Bronchial epithelial cell (primary cell): ENCODE results near the gene LOX. TPM values are rescaled to one million over a fixed set of nuclear protein-coding genes. Genes with fewer than 3 reads are reported as not detected.
"Not testable (repeated sequence)": the region's sequence is repeated elsewhere in the genome, so short reads cannot be mapped to it uniquely, and the experiment has no call there.

Experiments
- DNase-seq: peaks from one replicate; pipeline ENCODE4 v3.0.0-alpha.2; 2010; ENCODE audit warnings: low read depth
- FAIRE-seq: peaks from 2 replicates; lab custom pipeline; 2011; peaks lifted over from hg19 to GRCh38; lab: Jason Lieb, UNC
- H3K27me3 ChIP-seq: 2 replicates; pipeline ENCODE4 v1.5.1; 2011; ENCODE audit warnings: low read length; ENCODE audit not compliant: control insufficient read depth, insufficient read depth
- H3K36me3 ChIP-seq: 2 replicates; pipeline ENCODE4 v1.5.1; 2011; ENCODE audit warnings: low read length; ENCODE audit not compliant: control insufficient read depth, insufficient read depth
- H3K4me3 ChIP-seq: 2 replicates; pipeline ENCODE4 v1.5.1; 2011; ENCODE audit warnings: mild to moderate bottlenecking, low read depth, low read length, control low read depth
- total RNA-seq: library from RNA; depleted of rRNA; stranded (reverse); fragments of >200 nt; gene quantifications from 2 replicates; pipeline ENCODE4 v1.2.1, GENCODE V29; 2014
- TF ChIP-seq, protein P1 (sequence below): IDR thresholded peaks from 2 replicates; pipeline ENCODE4 v1.5.1; 2011; ENCODE audit warnings: mild to moderate bottlenecking, moderate library complexity, low read length, control low read depth, inconsistent platforms; ENCODE audit not compliant: insufficient read depth, severe bottlenecking

The LOX gene
- total RNA-seq, 1 donor from 2014 or later = 1.8 TPM

DNA sequence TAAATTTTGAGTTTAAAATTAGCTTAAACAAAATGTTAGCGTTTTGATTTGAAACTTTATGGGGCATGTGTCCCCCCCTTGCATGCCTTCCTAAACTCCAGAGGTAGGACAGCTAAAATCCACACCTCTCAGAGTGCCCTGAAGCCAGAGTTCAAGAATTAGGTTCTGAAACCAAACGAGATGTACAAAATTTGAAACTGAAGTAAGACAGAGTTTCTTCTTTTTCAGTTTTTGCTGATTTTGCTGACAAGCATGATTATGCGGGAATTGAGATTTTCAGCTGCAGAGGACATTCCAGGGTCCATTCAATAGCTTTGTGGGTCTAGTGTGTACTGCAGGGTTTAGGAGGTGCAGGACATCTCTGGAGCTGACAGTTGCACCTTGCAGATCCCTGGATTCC lies 17.1 kb upstream of the LOX start:
- H3K4me3 ChIP-seq = no peak overlapping the region
- no peak for FAIRE-seq

DNA sequence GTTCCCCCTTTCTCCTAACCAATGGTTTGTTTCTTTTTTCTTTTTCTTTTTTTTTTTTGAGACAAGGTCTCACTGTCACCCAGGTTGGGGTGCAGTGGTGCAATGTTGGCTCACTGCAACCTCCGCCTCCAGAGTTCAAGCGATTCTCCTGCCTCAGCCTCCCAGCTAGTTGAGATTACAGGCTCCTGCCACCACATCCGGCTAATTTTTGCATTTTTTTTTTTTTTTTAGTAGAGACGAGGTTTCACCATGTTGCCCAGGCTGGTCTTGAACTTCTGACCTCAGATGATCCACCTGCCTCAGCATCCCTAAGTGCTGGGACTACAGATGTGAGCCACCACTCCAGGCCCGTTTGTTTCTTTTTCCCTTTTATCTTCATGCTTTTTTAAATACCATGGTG lies 16.2 kb upstream of the LOX start:
- FAIRE-seq, H3K36me3 ChIP-seq, DNase-seq, H3K27me3 ChIP-seq, H3K4me3 ChIP-seq: not testable (repeated sequence)

More for the DNA sequence above, 17.1 kb upstream of the LOX start:
- TF ChIP-seq, protein P1, sequence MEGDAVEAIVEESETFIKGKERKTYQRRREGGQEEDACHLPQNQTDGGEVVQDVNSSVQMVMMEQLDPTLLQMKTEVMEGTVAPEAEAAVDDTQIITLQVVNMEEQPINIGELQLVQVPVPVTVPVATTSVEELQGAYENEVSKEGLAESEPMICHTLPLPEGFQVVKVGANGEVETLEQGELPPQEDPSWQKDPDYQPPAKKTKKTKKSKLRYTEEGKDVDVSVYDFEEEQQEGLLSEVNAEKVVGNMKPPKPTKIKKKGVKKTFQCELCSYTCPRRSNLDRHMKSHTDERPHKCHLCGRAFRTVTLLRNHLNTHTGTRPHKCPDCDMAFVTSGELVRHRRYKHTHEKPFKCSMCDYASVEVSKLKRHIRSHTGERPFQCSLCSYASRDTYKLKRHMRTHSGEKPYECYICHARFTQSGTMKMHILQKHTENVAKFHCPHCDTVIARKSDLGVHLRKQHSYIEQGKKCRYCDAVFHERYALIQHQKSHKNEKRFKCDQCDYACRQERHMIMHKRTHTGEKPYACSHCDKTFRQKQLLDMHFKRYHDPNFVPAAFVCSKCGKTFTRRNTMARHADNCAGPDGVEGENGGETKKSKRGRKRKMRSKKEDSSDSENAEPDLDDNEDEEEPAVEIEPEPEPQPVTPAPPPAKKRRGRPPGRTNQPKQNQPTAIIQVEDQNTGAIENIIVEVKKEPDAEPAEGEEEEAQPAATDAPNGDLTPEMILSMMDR = no peak
- DNase-seq = no peak
- no peaks in the 10 kb centered on the region for H3K27me3 ChIP-seq
- no peaks in the 10 kb centered on the region for H3K36me3 ChIP-seq

DNA sequence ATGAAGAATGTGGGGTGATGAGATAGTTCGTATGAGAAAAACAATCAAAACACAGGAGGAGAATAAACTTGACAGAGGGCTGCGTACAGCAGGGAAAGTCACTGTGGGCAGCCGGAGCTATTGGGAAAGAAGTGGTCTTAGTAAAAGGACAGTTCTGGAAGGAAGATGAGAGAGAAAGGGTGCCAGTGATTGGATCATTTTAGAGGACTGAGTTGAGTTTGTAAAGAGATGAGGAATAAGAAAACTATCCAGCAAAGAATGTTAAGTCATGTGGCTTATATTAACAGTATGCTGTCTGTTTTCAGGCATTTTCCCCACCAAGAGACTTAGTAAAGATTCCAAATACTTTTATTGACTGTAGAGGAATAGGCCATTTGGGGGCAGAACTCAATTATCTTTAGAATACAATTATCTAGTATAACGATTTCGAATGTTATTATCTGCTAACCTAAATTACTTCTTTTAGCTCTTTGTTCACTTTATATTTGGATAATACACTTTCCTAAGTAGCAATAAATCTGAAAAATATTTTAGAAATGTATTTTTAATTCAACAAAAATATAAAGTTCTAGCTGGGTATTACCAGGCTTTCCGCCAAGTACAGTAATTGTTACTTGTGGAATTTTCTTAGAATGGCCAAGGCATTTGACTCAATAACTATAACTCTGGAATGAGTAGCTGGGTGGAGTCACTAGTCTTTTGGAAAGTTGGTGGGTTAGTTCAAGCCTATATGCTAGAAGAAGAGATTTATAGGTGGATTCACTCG lies 15.5 kb upstream of the LOX start:
- no peaks in the 10 kb centered on the region for H3K36me3 ChIP-seq
- H3K4me3 ChIP-seq = no peak overlapping the region
- FAIRE-seq = no peak
- TF ChIP-seq, protein P1 = no peak
- DNase-seq = no peak
- H3K27me3 ChIP-seq = no peaks in the 10 kb centered on the region

DNA sequence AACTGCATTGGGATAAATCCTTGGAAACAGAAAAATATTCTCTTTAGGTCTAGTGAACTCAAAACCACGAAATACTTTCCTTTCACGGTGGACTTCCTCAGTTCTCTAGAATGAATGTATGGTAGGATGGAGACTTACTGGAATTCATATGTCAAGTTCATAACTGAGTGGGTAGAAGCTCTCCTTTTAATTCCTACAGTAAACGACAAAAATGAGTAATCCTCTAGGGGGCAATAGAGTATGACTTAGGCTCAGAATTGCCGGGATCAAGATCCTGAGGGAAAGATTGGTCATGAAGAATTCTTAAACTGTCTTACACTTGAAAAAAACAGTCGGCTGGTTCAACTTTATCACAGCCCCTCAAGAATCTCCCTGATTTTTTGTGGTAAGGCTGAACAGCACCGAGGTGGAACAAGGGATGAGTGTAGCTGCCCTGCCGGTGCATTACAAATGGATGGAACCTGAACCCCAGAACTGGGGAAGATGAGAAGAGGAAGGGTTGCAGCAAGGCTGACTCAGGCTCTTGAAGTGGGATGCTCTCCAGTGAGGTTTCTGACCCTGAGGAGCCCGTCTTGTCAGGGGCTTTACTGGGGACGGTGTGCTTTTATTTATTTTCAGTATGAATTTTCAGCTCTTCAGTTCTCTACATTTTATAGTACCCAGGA lies 14.0 kb upstream of the LOX start:
- peak; percentile 59 for DNase-seq

DNA sequence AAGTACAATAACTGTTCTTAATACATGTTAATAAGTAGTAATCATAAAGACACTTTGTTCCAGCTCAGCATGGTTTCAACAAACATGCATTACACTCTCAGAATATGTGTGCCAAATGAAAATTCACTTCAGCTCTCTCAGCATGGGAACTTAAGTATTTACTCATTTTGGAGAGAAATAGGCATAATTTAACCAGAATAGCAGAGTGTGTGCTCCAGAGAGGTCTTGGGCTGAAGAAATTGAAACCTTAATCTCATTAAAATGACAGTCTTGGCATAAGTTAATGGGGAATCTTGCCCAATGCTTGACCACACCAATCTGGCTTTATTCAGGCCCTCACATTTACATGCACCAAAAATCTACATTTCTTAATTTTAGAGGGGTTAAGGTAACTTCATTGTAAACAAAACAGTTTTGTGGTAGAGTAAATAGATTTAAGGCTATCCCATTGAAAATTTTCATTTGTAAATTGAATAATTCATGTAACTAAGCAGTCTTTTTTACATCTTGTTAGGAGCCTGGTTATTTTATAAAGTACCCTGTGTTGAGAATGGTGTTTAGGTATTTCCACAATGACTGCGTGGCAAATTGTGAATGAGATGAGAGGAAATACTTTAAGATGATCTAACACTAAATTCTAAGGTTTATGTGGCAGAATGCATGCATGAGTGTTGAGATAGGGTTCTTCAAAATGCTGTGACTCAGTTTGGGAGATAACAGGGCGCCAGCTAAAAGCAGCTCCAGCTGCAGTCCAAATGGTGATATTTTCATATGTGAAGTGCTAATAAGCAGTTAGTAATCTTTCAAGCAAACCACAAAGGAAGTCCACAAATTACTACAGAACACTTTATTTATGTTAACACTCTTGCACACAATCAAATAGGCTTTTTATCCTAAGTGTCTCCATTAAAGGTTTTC lies 11.3 kb upstream of the LOX start:
- FAIRE-seq (no peak), DNase-seq (peak; percentile 69)
- H3K27me3 ChIP-seq = no peaks in the 10 kb centered on the region
- TF ChIP-seq, protein P1 = no peak
- no peaks in the 10 kb centered on the region for H3K36me3 ChIP-seq
- H3K4me3 ChIP-seq = no peak overlapping the region

More for the DNA sequence above, 14.0 kb upstream of the LOX start:
- TF ChIP-seq, protein P1 = peak; percentile 52
- peak; percentile 13 for FAIRE-seq
- Histone ChIP-seq H3K27me3 (no peaks in the 10 kb centered on the region), H3K4me3 (no peak overlapping the region), H3K36me3 (no peaks in the 10 kb centered on the region)
